ENCODE results near the gene PLCL1.

PLCL1 gene

DNA sequence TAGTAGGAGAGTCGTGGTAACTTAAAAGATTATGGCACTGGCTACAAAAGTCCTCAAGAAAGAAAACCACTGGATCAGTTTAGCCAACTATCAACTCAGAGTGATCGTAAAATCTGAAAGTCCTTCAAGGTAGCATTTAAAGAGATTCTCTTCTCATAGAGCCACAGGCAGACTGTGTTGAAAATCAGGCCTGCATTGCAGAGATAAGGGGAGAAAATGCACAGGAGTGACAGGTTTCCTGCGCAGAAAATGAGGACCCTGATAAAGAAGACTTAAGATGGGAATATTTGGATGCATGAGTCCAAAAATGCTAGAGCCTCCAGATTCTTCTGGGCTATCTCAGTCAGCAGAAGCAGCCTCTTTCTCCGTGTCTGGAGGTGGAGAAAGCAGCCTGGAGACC lies 360.9 kb downstream of the PLCL1 start:
- H3K27ac ChIP-seq (replicated peaks): no peak overlapping the region
- TF ChIP-seq POLR2AphosphoS5 (IDR thresholded peaks at IDR 0.05; ENCODE audit: low read depth): no peak
- no peak for TF ChIP-seq SPI1 (IDR thresholded peaks at IDR 0.05; ENCODE audit: borderline replicate concordance, low read depth)
- TF ChIP-seq, protein P1, sequence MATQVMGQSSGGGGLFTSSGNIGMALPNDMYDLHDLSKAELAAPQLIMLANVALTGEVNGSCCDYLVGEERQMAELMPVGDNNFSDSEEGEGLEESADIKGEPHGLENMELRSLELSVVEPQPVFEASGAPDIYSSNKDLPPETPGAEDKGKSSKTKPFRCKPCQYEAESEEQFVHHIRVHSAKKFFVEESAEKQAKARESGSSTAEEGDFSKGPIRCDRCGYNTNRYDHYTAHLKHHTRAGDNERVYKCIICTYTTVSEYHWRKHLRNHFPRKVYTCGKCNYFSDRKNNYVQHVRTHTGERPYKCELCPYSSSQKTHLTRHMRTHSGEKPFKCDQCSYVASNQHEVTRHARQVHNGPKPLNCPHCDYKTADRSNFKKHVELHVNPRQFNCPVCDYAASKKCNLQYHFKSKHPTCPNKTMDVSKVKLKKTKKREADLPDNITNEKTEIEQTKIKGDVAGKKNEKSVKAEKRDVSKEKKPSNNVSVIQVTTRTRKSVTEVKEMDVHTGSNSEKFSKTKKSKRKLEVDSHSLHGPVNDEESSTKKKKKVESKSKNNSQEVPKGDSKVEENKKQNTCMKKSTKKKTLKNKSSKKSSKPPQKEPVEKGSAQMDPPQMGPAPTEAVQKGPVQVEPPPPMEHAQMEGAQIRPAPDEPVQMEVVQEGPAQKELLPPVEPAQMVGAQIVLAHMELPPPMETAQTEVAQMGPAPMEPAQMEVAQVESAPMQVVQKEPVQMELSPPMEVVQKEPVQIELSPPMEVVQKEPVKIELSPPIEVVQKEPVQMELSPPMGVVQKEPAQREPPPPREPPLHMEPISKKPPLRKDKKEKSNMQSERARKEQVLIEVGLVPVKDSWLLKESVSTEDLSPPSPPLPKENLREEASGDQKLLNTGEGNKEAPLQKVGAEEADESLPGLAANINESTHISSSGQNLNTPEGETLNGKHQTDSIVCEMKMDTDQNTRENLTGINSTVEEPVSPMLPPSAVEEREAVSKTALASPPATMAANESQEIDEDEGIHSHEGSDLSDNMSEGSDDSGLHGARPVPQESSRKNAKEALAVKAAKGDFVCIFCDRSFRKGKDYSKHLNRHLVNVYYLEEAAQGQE (IDR thresholded peaks at IDR 0.05; ENCODE audit: insufficient replicate concordance, low read depth): no peak
- TF ChIP-seq, protein P2, sequence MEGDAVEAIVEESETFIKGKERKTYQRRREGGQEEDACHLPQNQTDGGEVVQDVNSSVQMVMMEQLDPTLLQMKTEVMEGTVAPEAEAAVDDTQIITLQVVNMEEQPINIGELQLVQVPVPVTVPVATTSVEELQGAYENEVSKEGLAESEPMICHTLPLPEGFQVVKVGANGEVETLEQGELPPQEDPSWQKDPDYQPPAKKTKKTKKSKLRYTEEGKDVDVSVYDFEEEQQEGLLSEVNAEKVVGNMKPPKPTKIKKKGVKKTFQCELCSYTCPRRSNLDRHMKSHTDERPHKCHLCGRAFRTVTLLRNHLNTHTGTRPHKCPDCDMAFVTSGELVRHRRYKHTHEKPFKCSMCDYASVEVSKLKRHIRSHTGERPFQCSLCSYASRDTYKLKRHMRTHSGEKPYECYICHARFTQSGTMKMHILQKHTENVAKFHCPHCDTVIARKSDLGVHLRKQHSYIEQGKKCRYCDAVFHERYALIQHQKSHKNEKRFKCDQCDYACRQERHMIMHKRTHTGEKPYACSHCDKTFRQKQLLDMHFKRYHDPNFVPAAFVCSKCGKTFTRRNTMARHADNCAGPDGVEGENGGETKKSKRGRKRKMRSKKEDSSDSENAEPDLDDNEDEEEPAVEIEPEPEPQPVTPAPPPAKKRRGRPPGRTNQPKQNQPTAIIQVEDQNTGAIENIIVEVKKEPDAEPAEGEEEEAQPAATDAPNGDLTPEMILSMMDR (IDR thresholded peaks at IDR 0.05; ENCODE audit: insufficient read depth, low read length): no peak
- no peak for TF ChIP-seq GABPA (IDR thresholded peaks at IDR 0.05; ENCODE audit: low read depth)
- no peak for DNase-seq (ENCODE audit: low read depth in 1 of 2, low spot score in 1 of 2)
- peaks cover 3% of the 10 kb centered on the region for H3K27me3 ChIP-seq (ENCODE audit: insufficient read depth, poor library complexity, severe bottlenecking)
- no peak overlapping the region for H3K4me3 ChIP-seq (replicated peaks; ENCODE audit: insufficient read depth, low read length)

DNA sequence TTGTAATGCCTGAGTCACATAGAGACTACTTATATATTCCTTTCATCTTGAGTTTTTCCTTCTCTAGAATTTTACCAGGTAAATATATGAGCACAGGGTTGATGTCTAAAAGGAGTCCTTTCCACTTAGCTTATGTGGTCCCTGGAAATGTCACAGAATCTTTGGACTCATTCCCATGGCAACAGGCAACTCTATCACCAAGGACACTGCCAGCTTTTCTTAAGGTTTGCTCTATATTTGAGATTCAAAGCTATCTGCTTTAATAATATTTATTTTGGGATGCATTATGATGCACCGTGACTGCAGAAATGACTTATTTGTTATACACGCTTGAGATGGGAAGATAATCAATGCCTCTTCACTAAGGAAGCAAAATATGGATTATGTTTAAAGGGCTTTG lies 363.0 kb downstream of the PLCL1 start:
- Histone ChIP-seq H3K27ac (replicated peaks) (no peak overlapping the region), H3K27me3 (ENCODE audit: insufficient read depth, poor library complexity, severe bottlenecking) (no peaks in the 10 kb centered on the region), H3K4me3 (replicated peaks; ENCODE audit: insufficient read depth, low read length) (no peak overlapping the region)
- no peak for DNase-seq (ENCODE audit: low read depth in 1 of 2, low spot score in 1 of 2)
- TF ChIP-seq, protein P1 (IDR thresholded peaks at IDR 0.05; ENCODE audit: insufficient replicate concordance, low read depth): no peak
- TF ChIP-seq POLR2AphosphoS5 (IDR thresholded peaks at IDR 0.05; ENCODE audit: low read depth) (no peak), SPI1 (IDR thresholded peaks at IDR 0.05; ENCODE audit: borderline replicate concordance, low read depth) (no peak), GABPA (IDR thresholded peaks at IDR 0.05; ENCODE audit: low read depth) (no peak)
- TF ChIP-seq, protein P2 (IDR thresholded peaks at IDR 0.05; ENCODE audit: insufficient read depth, low read length): no peak

DNA sequence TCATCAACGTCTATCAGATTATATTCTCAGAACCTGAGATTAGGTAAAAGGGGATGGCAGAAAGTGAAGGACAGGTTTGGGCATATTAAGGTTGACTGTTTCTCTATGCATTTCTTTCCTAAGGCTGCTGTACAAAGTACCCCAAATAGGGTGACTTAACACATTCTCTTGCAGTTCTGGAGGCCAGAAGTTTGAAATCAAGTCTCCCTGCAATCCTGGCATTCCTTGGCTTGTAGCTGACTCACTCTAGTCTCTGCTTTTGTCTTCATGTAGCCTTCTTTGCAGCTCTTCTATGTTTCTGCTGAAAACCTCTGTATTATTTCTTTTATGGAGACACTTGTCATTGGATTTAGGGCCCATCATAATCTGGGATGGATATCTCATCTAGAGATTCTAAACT lies 364.3 kb downstream of the PLCL1 start:
- no peaks in the 10 kb centered on the region for H3K27me3 ChIP-seq (ENCODE audit: insufficient read depth, poor library complexity, severe bottlenecking)
- no peak overlapping the region for H3K4me3 ChIP-seq (replicated peaks; ENCODE audit: insufficient read depth, low read length)
- no peak overlapping the region for H3K27ac ChIP-seq (replicated peaks)
- DNase-seq (ENCODE audit: low read depth in 1 of 2, low spot score in 1 of 2): no peak
- no peak for TF ChIP-seq GABPA (IDR thresholded peaks at IDR 0.05; ENCODE audit: low read depth)
- TF ChIP-seq POLR2AphosphoS5 (IDR thresholded peaks at IDR 0.05; ENCODE audit: low read depth): no peak
- TF ChIP-seq, protein P1 (IDR thresholded peaks at IDR 0.05; ENCODE audit: insufficient replicate concordance, low read depth): no peak
- no peak for TF ChIP-seq SPI1 (IDR thresholded peaks at IDR 0.05; ENCODE audit: borderline replicate concordance, low read depth)

Measured in HL-60 (cell line).